Measurements from ENCODE around the gene AKIRIN1. TPM values are rescaled to one million over a fixed set of nuclear protein-coding genes. Genes with fewer than 3 reads are reported as not detected.
A peak's percentile ranks its signal among the peaks of the same experiment; 100 is the strongest.
"Not testable (repeated sequence)": the region's sequence is repeated elsewhere in the genome, so short reads cannot be mapped to it uniquely, and the experiment has no call there.

AKIRIN1 gene
- total RNA-seq, 1 donor from 2014 or later = 43.8 TPM

DNA sequence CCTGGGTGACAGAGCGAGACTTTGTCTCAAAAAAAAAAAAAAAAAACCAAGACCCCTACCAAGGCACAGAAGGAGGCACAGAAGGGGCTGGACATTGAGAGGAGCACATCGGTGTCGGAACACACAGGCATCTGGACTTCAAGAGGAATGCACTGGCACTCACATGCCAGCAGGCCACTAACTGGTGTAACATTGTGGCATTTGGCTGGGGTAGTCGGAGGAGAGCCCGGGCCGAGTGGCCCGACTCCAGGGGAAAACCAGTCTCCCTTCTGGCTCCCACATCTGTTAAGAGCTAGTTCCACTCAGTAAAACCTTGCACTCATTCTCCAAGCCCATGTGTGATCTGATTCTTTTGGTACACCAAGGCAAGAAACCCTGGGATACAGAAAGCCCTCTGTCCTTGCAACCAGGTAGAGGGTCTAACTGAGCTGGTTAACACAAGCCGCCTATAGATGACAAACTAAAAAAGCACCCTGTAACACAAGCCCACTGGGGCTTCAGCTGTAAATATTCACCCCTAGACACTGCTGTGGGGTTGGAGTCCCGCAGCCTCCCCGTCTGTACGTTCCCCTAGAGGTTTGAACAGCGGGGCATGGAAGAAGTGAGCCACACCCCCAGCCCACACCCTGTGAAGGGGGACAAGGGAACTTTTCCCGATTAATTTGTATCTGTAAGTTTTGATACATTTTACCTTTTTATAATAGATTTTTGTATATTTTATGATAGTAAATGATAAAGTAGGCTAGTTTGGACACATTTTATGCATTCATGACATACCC is 17.2 kb upstream of the AKIRIN1 start:
- Histone ChIP-seq H3K27me3 (ENCODE audit: low read depth) (no peaks in the 10 kb centered on the region), H3K27ac (no peak overlapping the region), H3K36me3 (no peaks in the 10 kb centered on the region), H3K9me3 (peaks cover 10% of the 10 kb centered on the region), H3K4me1 (no peaks in the 10 kb centered on the region), H3K4me3 (no peak overlapping the region)
- DNase-seq (no peak), ATAC-seq (peak in 1 of 2 donors; percentile 42)
- intact Hi-C loops (cut with DNase I) = no loop called here
- TF ChIP-seq, protein P1, sequence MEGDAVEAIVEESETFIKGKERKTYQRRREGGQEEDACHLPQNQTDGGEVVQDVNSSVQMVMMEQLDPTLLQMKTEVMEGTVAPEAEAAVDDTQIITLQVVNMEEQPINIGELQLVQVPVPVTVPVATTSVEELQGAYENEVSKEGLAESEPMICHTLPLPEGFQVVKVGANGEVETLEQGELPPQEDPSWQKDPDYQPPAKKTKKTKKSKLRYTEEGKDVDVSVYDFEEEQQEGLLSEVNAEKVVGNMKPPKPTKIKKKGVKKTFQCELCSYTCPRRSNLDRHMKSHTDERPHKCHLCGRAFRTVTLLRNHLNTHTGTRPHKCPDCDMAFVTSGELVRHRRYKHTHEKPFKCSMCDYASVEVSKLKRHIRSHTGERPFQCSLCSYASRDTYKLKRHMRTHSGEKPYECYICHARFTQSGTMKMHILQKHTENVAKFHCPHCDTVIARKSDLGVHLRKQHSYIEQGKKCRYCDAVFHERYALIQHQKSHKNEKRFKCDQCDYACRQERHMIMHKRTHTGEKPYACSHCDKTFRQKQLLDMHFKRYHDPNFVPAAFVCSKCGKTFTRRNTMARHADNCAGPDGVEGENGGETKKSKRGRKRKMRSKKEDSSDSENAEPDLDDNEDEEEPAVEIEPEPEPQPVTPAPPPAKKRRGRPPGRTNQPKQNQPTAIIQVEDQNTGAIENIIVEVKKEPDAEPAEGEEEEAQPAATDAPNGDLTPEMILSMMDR (IDR thresholded peaks at IDR 0.05) = no peak

DNA sequence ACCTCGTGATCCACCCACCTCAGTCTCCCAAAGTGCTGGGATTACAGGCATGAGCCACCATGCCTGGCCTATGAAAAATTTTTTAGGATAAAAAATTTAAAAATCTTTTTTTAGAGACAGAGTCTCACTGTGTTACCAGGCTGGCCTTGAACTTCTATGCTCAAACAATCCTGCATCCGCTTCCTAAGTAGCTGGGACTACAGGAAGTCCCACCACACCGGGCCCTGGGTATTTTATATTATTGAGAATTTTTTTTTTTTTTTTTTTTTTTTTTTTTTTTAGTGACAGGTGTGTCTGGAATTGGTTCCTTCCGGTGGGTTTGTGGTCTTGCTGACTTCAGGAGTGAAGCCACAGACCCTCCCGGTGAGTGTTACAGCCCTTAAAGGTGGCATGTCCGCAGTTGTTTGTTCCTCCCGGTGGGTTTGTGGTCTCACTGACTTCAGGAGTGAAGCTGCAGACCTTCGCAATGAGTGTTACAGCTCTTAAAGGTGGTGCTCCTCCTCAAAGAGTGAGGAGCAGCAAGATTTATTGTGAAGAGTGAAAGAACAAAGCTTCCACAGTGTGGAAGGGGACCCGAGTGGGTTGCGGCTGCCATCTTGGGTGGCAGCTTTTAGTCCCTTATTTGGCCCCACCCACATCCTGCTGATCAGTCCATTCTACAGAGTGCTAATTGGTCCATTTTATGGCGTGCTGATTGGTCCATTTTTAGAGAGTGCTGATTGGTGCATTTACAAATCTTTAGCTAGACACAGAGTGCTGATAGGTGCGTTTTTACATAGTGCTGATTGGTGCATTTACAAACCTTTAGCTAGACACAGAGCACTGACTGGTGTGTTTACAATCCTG is 13.5 kb upstream of the AKIRIN1 start:
- ATAC-seq; H3K9me3 ChIP-seq; H3K36me3 ChIP-seq; intact Hi-C loops (cut with DNase I); H3K27me3 ChIP-seq (ENCODE audit: low read depth); H3K4me1 ChIP-seq; H3K27ac ChIP-seq; H3K4me3 ChIP-seq; DNase-seq: not testable (repeated sequence)

DNA sequence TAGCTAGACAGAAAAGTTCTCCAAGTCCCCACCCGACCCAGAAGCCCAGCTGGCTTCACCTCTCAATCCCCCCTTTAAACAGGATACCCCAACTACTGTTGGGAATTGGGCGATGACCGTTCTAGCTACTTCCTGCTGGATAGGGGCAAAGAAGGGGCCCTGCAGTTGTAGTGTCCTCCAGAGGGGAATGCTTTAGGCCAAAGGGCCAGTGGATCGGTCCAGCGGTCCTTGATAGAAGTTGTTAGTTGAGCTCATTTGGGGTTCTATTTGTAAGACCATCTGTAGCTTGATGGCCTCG is 12.9 kb upstream of the AKIRIN1 start:
- H3K27me3 ChIP-seq (ENCODE audit: low read depth); H3K36me3 ChIP-seq; H3K27ac ChIP-seq; H3K4me3 ChIP-seq; intact Hi-C loops (cut with DNase I); H3K9me3 ChIP-seq; H3K4me1 ChIP-seq; ATAC-seq; DNase-seq: not testable (repeated sequence)

DNA sequence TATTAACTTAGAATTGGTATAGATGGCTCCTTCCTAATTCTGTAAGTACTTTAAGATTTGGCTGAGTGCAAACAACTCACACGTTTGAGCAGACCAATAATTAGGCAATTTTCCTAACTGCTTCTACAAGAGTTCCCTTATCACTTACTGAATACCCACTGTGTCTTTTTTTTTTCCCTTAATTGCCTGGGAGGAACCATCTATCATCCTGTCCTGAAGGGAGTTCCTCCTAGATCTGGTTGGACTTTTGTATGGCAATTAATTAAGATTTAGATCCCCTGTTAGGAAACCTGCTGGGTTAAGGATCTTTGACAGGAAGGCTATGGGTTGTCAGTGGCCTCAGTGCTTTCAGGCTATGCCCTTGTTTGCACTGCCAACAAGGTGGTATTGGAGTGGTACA is 11.7 kb upstream of the AKIRIN1 start:
- H3K27me3 ChIP-seq (ENCODE audit: low read depth); intact Hi-C loops (cut with DNase I); H3K4me3 ChIP-seq; ATAC-seq; H3K36me3 ChIP-seq; H3K27ac ChIP-seq; DNase-seq; H3K9me3 ChIP-seq; H3K4me1 ChIP-seq: not testable (repeated sequence)

DNA sequence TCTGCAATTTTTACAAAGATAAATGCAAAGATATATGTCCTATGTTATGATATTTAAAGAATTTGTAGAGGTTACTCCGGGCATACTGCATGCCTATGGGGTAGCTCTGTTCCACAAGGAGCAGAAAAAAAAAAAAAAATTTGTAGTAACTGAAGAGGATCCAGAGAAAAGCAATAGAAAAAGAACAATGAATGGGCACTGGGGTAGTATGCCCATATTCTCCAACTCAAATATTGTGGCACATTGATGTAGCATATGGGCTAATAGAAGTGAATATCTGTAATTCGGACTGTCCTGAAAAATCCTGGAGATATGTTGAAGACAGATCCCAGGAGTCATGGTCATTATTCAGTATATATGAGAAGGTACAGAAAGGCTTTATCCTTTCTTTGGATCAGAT is 1.1 kb upstream of the AKIRIN1 start:
- DNase-seq = no peak
- TF ChIP-seq, protein P1 (IDR thresholded peaks at IDR 0.05) = no peak
- Histone ChIP-seq H3K27ac (peak overlapping the region; percentile 93), H3K4me3 (no peak overlapping the region), H3K36me3 (peaks cover 4% of the 10 kb centered on the region), H3K4me1 (peaks cover 18% of the 10 kb centered on the region), H3K27me3 (ENCODE audit: low read depth) (no peaks in the 10 kb centered on the region), H3K9me3 (no peaks in the 10 kb centered on the region)
- no peak for ATAC-seq
- intact Hi-C loops (cut with DNase I) = no loop called here

DNA sequence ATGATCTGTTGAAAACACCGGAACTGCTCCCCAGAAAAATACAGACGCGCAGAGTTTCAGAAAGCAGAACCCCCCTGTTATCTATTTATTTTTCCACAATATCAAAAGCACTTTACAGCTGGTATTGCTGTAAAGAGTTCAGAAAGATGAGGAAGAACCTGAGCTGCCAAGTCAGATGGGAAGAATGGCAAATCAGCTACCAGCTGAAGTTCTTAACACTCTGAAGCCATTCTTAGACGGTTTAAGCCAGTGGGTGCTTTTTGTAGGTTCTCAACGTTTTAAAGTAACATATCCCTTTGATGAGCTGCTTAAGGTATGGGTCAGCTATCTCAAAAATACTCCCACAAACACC is 714 bp upstream of the AKIRIN1 start:
- ATAC-seq = peak in 1 of 2 donors; percentile 0

More for the DNA sequence above, 714 bp upstream of the AKIRIN1 start:
- peaks cover 18% of the 10 kb centered on the region for H3K4me1 ChIP-seq
- H3K27ac ChIP-seq = peak overlapping the region; percentile 93
- intact Hi-C loops (cut with DNase I) = no loop called here
- no peaks in the 10 kb centered on the region for H3K27me3 ChIP-seq (ENCODE audit: low read depth)
- TF ChIP-seq, protein P1 (IDR thresholded peaks at IDR 0.05) = no peak
- H3K36me3 ChIP-seq = peaks cover 8% of the 10 kb centered on the region
- DNase-seq = no peak
- H3K4me3 ChIP-seq = peak overlapping the region; percentile 90
- H3K9me3 ChIP-seq = no peaks in the 10 kb centered on the region

All from lower lobe of right lung (tissue), 2 donors.